SK-N-MC (cell line): ENCODE data around the gene FASLG.

ENCODE experiments used
- DNase-seq: peaks from one replicate; pipeline ENCODE4 v3.0.0-alpha.2; 2011; ENCODE audit warnings: low read depth, low spot score
- H3K27ac ChIP-seq: fragments of 200-600 bp; sonication (generic); 2 replicates; pipeline ENCODE4 v1.5.1; 2016; ENCODE audit warnings: mixed run types
- H3K36me3 ChIP-seq: fragments of 200-600 bp; sonication (generic); 2 replicates; pipeline ENCODE4 v1.6.1; 2017; ENCODE audit warnings: antibody characterized with exemption, low read length, mixed read lengths; ENCODE audit not compliant: insufficient read depth
- H3K4me3 ChIP-seq: fragments of 200-600 bp; sonication (generic); 2 replicates; pipeline ENCODE4 v1.5.1; 2016
- H3K9ac ChIP-seq: fragments of 200-600 bp; sonication (generic); 2 replicates; pipeline ENCODE4 v1.8.0; 2017; ENCODE audit warnings: mixed run types, mixed read lengths; ENCODE audit not compliant: insufficient read length
- H3K9me3 ChIP-seq: fragments of 200-600 bp; sonication (generic); 2 replicates; pipeline ENCODE4 v1.6.1; 2017; ENCODE audit warnings: low read depth, mild to moderate bottlenecking, antibody characterized with exemption, low read length, moderate library complexity, mixed read lengths
- EZH2 ChIP-seq: fragments of 200-600 bp; sonication (generic); IDR thresholded peaks from one replicate; pipeline ENCODE4 v1.6.1; 2017; ENCODE audit warnings: antibody characterized with exemption
- FOXP2 ChIP-seq: optimal IDR thresholded peaks from 2 replicates; pipeline ENCODE3; 2011; ENCODE audit warnings: mild to moderate bottlenecking, moderate library complexity; ENCODE audit not compliant: insufficient read depth; ENCODE audit errors: extremely low read length, control extremely low read depth
- POLR2AphosphoS5 ChIP-seq: IDR thresholded peaks from 2 replicates; pipeline ENCODE4 v1.6.1; 2012; ENCODE audit warnings: mild to moderate bottlenecking, low read depth, low read length, borderline replicate concordance

FASLG gene

DNA sequence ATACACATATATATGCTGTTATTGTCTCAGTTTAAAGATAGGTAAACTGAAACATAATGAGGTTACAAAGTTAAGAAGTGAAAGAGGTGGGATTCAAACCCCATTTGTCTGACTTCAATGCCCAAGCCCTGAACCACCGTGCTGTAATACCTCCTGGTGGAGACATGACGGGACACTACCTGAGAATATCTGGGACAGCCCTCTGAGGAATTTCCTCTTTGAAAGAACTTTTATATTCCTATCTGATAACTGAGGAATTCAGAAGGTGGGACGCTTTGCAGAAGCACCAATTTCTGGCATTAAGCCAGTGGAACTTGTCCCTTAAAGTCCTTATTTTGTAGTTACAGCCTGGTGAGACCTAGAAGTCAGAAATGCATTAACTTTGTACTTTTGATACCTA, 32.1 kb upstream of the FASLG start:
- no peak for DNase-seq
- Histone ChIP-seq H3K9ac (no peak overlapping the region), H3K36me3 (no peaks in the 10 kb centered on the region), H3K9me3 (no peaks in the 10 kb centered on the region), H3K4me3 (no peak overlapping the region), H3K27ac (no peak overlapping the region)
- TF ChIP-seq FOXP2 (no peak), POLR2AphosphoS5 (no peak), EZH2 (no peak)

DNA sequence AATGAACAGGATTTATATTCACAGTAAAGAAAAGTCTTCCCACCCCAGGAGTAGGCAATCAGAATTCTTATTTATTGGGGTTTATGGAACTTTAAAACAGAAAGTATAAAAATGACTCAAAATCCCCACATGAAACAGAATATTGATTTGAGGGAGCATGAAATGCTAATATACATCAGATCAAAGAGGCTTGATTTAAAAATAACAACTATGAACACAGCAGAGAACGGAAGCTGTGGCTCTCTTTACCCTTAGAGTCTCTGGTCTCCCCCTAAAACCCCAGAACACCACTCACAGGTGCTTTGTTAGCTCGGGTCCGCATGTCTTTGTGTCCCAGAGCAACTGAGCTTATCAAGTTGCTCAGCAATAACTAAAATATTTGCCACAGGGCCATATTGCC, 31.2 kb upstream of the FASLG start:
- Histone ChIP-seq H3K27ac (no peak overlapping the region), H3K9ac (no peak overlapping the region), H3K36me3 (no peaks in the 10 kb centered on the region), H3K4me3 (no peak overlapping the region), H3K9me3 (no peaks in the 10 kb centered on the region)
- no peak for DNase-seq
- TF ChIP-seq POLR2AphosphoS5 = no peak
- TF ChIP-seq FOXP2 = no peak
- no peak for TF ChIP-seq EZH2

DNA sequence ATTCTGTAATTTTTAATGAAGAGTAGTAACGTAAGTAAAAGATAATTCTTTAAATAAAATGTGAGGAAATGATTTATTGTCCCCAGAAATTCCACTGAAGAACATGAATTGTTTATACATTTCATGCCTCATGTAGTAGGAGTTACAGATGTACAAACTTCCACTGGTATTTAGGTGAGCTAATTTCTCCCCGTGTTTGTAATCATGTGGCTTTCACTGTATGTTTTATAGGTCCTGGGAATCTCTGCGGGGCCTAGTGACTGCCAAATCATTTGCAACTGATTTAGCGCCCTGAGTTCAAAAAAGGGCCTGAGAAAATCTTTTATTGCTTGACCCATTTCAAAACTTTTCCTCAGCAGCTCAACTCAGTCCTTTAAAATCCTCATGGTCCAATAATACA, 30.5 kb upstream of the FASLG start:
- Histone ChIP-seq H3K9ac (no peak overlapping the region), H3K27ac (no peak overlapping the region), H3K4me3 (no peak overlapping the region), H3K9me3 (no peaks in the 10 kb centered on the region), H3K36me3 (no peaks in the 10 kb centered on the region)
- no peak for TF ChIP-seq POLR2AphosphoS5
- TF ChIP-seq FOXP2 = no peak
- no peak for TF ChIP-seq EZH2
- no peak for DNase-seq

DNA sequence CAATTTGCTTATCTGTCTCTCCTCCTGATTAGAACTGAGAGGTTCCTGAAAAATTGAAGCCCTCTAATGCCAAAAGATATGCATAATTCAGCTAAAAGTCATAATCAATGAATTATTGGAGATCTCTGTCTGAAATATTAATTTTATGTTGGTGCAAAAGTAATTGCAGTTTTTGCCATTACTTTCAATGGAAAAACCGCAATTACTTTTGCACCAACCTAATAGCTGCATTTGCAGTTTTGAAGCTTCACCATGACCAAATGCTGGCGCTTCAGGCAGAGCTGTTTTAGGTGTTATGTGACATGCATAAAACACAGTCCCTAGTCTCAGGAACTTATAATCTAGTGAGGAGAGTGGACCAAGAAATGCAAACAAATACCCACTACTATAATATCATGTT, 29.7 kb upstream of the FASLG start:
- Histone ChIP-seq H3K27ac (no peak overlapping the region), H3K4me3 (no peak overlapping the region), H3K36me3 (no peaks in the 10 kb centered on the region), H3K9ac (no peak overlapping the region), H3K9me3 (no peaks in the 10 kb centered on the region)
- DNase-seq = no peak
- TF ChIP-seq EZH2 = no peak
- TF ChIP-seq FOXP2 = no peak
- TF ChIP-seq POLR2AphosphoS5 = no peak

- no peak overlapping the region for H3K4me3 ChIP-seq
- H3K9me3 ChIP-seq = no peaks in the 10 kb centered on the region
- H3K27ac ChIP-seq = no peak overlapping the region
- no peaks in the 10 kb centered on the region for H3K36me3 ChIP-seq
- no peak overlapping the region for H3K9ac ChIP-seq
- no peak for TF ChIP-seq FOXP2
- TF ChIP-seq EZH2 = no peak
- no peak for TF ChIP-seq POLR2AphosphoS5
- no peak for DNase-seq
These were observed 29.3 kb upstream of the FASLG start for GRCh38 chr1:172629638-172630037.

DNA sequence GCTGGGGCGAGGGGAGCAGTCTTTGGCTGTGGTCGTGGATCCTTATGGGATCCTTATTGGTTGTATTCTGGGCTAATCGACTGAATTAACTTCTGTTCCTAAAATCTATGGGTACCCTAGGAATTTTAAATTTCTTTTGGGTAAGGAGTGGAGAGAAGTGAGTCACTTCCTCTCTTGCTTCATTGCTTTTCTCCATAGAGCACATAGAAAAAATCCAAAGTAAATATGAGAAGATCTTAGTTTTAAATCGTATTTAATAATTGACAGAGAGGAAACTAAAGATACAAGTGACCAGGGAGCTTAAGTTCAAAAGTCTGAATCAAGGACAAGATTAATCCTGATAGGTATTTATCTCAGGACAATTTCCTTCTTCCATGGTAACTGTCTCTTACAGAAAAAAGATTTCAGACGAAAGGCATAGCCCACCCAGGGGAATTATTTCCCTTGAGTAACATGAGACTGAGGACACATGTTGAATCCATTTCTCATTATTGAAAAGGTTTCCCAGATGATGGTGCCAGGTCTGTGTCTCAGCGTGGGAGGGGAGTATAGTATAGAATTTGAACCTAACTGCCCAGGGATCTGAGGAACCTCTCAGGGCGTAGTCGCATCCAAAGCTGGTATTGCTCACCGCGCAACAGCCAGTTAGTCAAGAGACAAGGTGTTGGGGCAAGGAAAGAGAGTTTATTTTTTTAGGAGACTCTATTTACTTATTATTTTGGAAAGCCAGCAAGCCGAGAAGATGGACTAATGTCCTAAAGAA, 28.7 kb upstream of the FASLG start:
- Histone ChIP-seq H3K27ac (no peak overlapping the region), H3K9me3 (no peaks in the 10 kb centered on the region), H3K9ac (no peak overlapping the region), H3K36me3 (no peaks in the 10 kb centered on the region), H3K4me3 (no peak overlapping the region)
- no peak for DNase-seq
- TF ChIP-seq FOXP2 = no peak
- no peak for TF ChIP-seq EZH2
- no peak for TF ChIP-seq POLR2AphosphoS5

DNA sequence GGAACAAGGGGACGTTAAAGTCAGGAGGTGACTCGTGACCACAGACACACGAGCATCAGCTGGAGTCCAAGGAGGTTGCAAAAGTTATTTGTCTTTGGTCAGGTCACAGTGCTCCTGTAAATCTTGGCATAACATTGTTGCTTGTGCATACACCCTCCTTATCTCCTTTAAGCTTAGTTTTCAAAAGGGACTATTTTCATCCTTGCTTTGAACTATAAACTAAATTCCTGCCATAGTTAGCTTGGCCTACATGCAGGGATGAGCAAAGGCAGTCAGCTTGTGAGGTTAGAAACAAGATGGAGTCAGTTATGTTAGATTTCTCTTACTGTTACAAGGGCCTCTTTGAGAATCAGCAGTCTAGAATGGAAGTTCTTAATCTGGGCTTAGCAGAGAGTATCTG, 28.0 kb upstream of the FASLG start:
- no peaks in the 10 kb centered on the region for H3K36me3 ChIP-seq
- DNase-seq = no peak
- TF ChIP-seq EZH2 (no peak), FOXP2 (no peak), POLR2AphosphoS5 (no peak)
- H3K9ac ChIP-seq = no peak overlapping the region
- H3K9me3 ChIP-seq = no peaks in the 10 kb centered on the region
- no peak overlapping the region for H3K4me3 ChIP-seq
- H3K27ac ChIP-seq = no peak overlapping the region

DNA sequence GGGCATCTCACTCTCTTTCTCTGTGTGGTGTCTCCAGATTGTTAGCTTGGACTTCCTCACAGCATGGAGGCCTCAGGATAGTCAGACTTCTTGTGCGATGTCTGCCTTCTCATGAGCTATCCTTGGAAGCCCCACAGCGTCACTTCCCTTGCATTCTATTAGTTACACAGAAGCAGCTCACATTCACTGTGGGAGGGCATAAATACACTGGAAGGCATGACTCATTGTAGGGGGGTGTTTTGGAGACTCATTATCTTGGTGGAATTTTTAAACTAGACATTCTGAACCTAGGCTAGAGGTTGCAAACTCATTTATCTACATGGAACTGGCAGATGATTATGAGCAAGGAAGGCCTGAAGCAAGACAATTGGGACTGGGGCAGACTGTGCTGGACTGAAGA, 21.4 kb upstream of the FASLG start:
- Histone ChIP-seq H3K9me3 (no peaks in the 10 kb centered on the region), H3K4me3 (no peak overlapping the region), H3K27ac (no peak overlapping the region), H3K9ac (no peak overlapping the region), H3K36me3 (no peaks in the 10 kb centered on the region)
- no peak for DNase-seq
- no peak for TF ChIP-seq FOXP2
- no peak for TF ChIP-seq EZH2
- TF ChIP-seq POLR2AphosphoS5 = no peak

DNA sequence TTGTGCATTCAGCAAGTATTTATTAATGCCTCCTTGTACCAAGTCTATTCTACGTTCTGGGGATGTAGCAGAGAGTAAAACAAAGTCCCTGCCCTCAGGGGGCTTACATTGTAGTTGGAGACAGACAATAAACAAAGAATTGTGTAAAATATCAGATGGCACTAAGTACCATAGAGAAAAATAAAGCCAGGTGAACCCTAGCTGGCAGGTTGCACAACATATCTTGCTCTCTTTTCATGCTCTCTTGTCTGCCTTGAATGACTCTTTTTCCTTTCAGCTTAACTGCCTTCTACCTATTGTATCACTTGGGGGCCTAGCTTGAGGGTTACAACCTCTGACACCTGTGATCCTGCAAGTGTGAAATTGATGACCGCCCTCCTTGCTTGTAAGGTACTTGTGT, 20.7 kb upstream of the FASLG start:
- no peak overlapping the region for H3K4me3 ChIP-seq
- H3K36me3 ChIP-seq = no peaks in the 10 kb centered on the region
- no peak overlapping the region for H3K9ac ChIP-seq
- no peak overlapping the region for H3K27ac ChIP-seq
- no peaks in the 10 kb centered on the region for H3K9me3 ChIP-seq
- TF ChIP-seq POLR2AphosphoS5 = no peak
- no peak for TF ChIP-seq EZH2
- TF ChIP-seq FOXP2 = no peak
- DNase-seq = no peak
